NCI-H1694 treated with DMSO at 0.1 percent for 48 hours (cell line): ENCODE data around the gene POU2F1.

Experiments used
- DNase-seq: peaks from one replicate; lab custom pipeline; 2025; lab: John Stamatoyannopoulos, UW

POU2F1 gene

DNA sequence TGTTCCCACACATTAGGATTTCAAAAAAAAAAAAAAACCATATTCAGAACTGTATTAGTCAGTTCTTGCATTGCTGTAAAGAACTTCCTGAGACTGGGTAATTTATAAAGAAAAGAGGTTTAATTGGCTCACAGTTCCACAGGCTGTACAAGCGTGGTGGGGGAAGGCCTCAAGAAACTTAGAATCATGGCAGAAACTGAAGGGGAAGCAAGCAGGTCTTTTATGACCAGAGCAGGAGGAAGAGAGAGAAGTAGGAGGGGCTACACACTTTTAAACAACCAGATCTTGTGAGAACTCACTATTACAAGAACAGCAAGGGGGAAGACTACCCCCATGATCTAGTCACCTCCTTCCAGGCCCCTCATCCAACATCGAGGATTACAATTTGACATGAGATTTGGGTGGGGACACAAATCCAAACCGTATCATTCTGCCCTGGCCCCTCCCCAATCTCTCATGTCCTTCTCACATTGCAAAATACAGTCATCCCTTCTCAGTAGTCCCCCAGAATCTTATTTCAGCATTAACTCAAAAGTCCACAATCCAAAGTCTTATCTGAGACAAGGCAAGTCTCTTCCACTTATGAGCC is 51.8 kb downstream of the POU2F1 start:
- DNase-seq: no peak

DNA sequence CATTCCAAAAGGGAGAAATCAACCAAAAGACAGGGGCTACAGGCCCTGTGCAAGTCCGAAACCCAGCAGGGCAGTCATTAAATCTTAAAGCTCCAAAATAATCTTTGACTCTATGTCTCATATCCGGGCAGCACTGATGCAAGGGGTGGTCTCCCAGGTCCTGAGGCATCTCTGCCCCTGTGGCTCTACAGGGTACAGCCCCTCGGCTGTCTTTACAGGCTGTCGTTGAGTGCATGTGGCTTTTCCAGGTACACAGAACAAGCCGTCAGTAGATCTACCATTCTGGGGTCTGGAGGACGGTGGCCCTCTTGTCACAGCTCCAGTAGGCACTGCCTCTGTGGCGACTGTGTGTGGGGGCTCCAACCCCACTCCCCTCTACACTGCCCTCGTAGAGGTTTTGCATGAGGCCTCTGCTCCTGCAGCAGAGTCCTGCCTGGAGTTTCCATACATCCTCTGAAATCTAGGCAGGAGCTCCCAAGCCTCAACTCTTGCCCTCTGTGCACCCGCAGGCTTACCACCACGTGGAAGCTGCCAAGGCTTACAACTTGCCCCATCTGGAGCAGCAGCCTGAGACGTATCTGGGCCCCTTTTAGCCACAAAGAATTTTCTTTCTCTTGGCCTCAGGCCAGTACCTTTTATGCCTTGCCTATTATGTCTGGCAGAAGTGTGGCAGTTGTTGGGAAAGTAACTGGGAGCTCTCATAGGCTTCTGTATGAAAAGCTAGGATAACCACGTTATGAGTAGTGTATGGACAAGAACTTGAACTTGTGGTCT is 52.5 kb downstream of the POU2F1 start:
- peak; percentile 11 for DNase-seq

GRCh38 chr1:167274061-167274460 is 53.4 kb downstream of the POU2F1 start:
- no peak for DNase-seq

DNA sequence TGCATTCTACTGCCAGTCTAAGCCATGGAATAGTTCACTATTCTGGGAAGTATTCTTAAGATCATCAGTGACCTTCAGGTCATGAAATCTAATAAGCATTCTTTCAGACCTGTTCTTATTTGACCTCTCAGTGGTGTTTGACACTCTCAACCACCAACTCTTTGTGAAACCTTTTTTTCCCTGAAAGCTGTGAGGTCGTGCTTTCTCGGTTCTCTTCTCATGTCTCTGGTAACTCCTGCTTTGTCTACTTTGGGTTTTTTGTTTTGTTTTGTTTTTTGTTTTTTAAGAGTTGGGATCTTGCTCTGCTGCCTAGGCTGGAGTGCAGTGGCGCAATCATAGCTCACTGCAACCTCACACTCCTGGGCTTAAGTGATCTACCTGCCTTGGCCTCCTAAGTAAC is 56.3 kb downstream of the POU2F1 start:
- no peak for DNase-seq

DNA sequence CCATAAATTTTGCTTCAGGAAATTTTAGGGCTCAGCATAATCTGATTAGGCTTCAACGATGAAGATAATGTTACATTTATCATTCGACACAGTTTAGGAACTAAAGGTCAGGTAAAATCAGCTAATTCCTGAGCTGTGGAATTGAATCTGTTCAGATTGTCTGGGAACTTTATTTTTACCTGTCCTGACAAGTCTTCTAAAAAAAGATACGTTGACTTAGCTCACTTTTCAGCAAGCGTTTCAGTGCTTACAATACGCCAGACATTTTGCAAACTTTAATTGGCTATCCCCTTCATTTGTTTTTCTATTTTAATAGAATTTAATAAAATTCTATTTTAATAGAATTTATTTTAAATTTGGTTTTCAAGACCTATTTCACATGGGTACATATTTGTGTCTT is 57.8 kb downstream of the POU2F1 start:
- no peak for DNase-seq

DNA sequence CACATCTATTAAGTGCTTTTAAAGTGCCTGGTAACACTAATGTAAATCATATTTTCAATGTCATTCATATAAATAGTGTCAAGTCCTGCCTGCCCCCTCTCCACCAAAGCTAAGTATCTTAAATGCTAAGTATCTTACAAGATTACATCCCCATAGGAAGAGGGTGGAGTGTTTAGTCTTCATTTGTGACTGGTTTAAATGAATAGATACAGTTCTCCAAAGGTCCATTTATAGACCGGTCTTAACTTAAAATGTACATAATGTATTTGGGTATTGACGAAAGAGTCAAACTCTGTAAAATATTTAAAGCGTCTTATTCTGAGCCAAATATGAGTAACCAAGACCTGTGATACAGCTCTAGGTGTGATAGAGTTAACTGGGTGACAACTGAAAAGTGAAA is 60.2 kb downstream of the POU2F1 start:
- no peak for DNase-seq

DNA sequence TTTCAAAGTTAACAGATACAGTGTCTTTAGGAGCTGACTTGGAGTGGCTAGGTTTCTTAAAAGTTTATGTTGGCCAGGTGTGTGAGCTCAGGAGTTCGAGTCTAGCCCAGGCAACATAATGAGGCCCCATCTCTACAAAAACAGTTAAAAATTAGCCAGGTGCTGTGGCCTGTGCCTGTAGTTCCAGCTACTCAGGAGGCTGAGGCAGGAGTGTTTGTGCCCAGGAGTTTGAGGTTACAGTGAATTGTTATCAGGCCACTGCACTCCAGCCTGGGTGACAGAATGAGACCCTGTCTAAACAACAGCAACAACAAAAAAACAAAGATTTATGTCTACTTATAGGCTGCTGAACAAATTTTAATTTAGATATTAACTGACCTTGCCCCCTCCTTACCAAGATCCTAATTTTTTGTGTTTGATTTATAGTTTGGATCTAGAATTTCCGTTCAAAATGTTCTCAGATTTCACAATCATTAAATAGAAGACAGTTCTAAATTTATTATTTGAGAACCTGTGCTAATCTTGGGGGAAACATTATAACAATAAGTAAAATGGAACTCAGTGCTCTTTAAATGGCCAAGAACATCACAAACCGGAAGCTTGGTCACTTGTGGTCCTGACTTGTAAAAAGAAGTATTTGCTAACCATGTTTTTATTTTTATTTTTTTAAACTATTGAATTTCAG is 67.8 kb downstream of the POU2F1 start:
- DNase-seq: no peak

DNA sequence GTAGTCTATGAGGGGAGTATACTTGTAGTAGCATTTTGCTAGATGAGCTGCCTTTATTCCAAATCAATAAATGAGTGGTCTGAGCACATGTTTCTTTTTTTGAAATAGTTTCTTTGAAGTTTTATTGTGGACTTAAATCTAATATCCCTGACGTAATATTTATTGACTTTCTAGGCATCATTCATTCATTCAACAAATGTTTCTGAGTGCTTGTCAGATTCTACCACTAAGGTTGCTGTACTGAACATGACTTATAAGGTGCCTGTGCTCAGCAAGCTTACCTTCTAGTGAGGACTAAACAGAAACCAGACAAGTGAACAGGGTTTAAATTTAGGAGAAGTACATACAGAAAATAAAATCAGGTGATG is 68.4 kb downstream of the POU2F1 start:
- no peak for DNase-seq

- DNase-seq: no peak
Measured at GRCh38 chr1:167289966-167290365, 69.3 kb downstream of the POU2F1 start.

DNA sequence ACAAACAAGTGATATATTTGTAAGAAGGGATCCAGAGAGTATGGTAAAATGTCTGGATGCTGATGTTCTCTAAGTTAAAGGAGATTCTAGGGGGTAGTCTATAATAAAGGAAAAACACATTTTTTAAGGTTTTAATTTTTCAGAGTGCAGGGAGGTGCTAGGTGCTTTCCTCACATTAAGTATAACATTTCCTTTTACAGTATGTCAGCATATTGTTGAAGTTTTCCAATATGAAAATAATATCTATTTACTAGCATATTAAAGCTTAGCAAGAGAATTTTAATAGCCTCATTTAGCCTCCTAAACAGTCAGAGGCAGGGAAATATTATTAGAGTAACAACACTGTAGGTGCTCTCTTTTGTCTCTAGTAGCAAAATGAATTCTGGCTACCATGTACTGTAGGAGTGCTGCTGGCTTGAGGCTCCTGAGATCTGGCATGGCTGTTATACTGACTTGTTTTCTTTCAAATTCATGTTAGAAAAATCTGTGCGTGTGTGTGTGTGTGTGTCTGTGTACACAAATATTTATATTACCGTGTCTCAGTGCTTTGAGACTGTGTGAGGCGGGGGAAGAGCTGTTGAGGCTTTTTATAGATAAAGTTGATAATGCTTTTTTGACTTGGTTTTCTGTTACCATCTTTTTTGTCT is 71.0 kb downstream of the POU2F1 start:
- DNase-seq: no peak

DNA sequence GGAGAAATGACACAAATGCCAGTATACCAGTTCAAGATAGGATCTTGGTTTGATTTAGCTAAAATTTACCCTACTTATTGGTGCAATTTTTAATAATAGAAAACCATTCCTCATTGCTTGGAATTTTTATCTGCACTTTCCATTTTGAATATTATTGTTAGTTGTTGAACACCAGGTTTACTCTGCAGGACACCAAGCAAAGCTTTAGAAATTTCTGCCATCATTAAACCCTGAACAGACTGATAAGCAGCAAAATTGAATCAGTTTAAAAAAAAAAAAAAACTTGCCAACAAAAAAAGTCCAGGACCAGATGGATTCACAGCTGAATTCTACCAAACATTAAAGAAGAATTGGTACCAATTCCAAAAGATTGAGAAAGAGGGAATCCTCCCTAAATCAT is 71.5 kb downstream of the POU2F1 start:
- DNase-seq: no peak

GRCh38 chr1:167293057-167293456 is 72.4 kb downstream of the POU2F1 start:
- no peak for DNase-seq

DNA sequence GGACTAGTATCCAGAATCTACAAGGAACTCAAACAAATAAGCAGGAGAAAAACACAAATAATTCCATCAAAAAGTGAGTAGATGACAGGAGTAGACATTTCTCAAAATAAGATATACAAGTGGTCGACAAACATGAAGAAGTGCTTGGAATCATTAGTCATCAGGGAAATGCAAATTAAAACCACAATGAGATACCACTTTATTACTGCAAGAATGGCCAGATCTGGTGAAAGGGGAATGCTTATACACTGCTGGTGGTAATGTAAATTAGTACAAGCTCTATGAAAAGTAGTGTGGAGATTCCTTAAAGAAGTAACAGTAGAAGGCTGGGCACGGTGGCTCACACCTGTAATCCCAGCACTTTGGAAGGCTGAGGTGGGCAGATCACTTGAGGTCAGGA is 73.8 kb downstream of the POU2F1 start:
- no peak for DNase-seq

GRCh38 chr1:167297222-167298214 is 76.8 kb downstream of the POU2F1 start:
- no peak for DNase-seq

DNA sequence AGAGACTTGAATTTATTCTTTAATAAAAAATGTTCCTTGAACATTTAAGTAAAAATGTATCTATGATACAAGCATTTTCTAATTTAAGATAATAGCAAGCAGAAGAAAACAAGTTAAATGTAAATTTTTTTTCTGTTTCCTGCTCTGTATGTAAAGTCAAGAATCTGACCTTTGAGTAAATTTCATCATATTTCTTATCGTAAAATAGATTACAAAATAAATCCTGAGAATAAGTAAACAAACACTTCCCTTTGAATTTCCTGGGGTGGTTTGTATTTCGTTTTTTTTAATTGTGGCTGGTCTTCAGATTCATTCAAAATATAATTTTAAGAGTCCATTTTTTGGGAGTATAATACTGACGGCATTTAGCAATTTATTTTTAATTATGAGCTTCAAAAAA is 77.6 kb downstream of the POU2F1 start:
- no peak for DNase-seq

GRCh38 chr1:167301355-167301754 is 80.7 kb downstream of the POU2F1 start:
- no peak for DNase-seq

- no peak for DNase-seq
Measured at GRCh38 chr1:167304165-167304564, 83.5 kb downstream of the POU2F1 start.

- DNase-seq: no peak
Measured at GRCh38 chr1:167305059-167305705, 84.5 kb downstream of the POU2F1 start.

DNA sequence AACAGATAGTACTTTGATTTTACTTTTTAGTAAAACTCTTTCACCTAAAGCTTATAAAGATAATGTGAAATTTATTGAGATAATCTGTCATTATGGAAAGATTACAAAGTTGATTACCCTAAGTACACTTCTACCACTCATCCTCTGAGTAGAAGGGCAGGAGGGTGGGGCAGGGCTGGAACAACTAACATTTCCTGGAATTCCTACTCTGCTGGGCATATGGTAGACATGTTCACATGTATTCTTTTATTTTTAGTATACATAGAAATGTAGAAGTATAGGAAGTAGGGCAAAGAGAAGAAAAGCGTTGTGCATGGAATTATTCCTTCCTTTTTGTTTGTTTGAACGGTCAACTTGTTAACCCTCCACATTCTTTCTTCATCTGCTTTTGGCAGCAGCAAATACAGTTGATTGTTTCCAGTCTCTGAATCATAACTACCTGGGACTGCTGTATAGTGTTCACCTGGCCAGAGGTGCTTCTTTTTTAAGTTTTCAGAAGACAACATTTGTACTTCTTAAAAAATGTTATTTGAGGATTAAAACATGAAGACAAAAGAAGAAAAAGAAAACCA is 85.1 kb downstream of the POU2F1 start:
- no peak for DNase-seq

GRCh38 chr1:167310732-167311131 is 90.0 kb downstream of the POU2F1 start:
- DNase-seq: no peak

- no peak for DNase-seq
Measured at GRCh38 chr1:167312871-167313270, 92.2 kb downstream of the POU2F1 start.
